SIG-M5 (cell line): ENCODE data around the gene CLSTN2.

Experiments
- DNase-seq: peaks from one replicate; lab custom pipeline; 2025; lab: John Stamatoyannopoulos, UW

Gene CLSTN2

DNA sequence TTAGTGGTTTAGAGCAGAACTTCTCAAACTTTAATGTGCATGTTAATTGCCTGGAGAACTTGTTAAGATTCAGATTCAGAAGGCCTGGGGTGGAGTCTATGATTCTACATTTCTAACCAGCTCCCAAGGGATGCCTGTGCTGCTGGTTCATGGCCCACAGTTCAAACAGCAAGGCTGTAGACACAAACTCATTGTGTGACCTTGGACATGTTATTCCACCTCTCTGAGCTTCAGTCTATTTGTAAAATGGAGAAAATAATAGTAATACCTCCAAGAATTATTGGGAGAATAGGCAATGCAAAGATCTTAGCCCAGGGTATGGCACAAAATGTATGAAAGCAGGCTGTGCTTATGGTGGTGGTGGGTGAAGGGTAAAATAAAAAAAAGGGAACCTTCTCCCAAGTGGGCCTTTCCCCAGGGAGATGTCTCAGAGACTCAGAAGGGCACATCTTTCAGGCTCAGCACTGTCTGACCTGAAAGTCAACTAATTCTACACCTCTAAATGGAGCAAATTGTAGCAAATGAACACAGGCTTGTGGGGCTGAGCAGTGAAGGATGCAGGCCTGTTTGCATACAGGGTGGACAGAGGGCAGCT, 566.9 kb downstream of the CLSTN2 start:
- DNase-seq = no peak

DNA sequence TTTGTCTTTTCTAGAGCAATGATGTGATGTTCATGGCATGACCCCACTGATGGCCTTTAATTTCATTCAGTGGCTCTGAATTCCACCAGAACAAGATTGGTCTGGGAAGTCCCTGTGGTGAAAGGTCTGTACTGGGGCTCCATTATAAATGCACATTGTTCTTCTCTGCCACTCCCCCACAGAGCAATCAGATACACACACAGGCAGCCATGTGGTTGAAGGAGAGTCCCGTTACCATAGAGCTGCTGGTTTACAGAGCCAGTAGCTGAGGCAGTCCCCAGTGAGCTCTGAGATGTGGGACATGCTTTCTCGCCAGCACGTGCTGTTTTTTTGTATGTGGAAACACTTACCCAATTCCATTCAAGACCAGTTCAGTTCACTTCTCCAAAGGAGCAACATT, 570.2 kb downstream of the CLSTN2 start:
- DNase-seq = no peak

DNA sequence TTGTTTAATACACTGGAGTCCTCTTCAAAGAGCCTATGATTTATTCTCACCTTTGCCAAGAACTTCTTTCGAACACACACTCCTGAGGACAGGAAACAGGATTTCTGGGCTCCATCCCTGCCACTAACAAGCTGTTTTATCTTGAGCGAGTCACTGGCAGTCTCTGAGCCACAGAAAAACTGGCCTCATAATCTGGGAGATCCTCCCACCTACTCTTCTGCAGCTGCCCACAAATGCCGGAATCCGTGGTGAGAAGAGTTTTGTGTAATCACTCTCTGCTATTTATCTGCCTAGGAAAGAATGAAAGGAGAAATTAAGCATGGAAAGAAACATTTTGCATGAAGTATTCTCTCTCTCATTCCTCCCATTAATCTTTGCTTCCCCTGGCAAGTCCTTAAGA, 570.9 kb downstream of the CLSTN2 start:
- DNase-seq = no peak

DNA sequence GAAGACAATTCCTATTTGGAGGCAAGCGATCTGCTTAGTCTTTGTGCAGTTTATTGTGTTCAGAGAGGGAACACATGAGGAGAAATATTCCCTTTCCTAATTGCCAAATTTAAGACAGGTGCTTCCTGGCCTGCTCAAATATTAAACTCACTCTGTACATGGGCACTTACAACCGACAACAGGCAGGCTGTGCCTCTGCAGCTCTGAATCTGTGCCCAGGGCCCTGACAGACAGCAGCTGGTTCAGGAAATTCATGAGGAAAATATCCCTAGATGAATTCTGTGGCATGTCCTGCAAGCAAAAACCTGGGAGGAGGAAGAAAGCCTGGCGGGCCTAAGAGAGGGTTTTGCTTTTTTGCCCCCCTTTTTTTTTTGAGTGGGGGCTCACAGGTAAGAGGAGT, 573.6 kb downstream of the CLSTN2 start:
- no peak for DNase-seq

DNA sequence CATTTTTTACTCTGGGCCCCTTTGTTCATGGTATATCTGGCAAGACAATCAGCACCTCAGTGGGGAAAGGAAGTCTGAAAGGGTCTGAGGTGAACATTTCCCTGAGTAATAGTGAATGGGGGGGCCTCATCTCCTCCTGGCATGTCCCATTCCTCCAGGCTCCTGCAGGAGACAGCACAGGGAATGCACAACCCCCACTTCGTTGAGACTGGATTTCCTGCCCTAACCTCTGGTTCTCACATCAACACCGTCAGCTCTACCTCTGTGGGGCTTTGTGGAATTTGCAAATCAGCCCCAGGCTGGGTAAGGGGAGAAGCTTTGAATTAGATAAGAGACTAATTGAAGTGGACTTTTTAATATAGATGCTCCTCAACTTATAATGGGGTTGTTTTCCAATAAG, 574.5 kb downstream of the CLSTN2 start:
- no peak for DNase-seq

DNA sequence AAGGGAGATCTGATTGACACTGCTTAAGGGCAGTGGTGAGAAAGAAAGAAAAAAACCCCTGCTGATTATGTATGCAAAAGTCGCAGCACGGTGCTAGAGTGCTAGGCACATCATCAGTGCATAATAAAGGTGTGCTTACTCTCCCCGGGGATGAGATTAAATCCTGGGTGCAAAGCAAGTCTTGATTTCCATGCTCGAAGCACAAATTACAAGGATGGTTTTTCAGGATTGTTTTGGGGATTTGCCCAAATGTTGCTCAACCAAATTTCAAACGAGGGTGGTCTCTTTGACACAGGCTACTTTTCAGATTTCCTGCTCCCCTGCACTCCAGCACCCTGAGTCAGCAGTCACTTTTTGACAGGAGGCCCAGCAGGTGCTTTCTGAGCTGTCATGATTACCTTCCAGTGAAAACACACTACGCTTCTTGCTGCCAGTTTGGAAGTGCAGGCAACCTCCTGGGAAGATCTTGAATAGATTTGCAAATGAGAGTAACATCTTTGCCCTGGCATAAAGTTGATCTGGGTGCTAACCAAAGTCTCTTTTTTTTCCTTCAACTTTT, 575.4 kb downstream of the CLSTN2 start:
- no peak for DNase-seq

DNA sequence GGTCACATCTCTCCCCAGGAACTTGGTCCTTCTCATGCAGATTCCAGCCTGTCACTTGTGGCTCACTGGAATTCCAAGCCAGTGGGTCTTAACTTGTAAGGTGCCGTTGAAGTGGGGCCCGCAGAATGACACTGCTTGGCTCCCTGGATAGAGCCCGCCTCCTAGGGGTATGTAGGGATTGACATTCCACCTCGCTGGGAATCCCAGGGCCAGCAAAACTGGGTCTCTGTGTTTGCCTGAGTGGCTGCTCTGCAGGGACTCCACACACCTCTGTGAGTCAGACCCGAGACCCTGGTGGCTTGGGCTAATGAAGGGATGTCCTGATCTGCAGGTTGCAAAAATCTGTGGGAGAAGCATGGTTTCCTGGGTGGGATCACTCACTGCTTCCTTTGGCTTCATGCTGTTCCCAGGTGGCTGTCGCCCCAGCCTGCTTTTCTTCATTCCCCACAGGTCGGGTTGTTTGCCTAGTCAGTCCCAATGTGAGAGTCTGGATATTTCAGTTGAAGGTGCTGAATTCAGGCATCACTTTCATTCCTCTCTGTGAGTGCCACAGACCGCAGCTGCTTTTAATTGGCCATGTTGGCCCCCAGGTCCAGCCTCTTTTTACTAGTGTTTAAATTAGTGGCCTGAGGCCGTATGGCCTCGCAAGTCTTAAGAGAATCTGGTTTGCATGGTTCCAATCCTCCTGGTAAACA, 586.9 kb downstream of the CLSTN2 start:
- DNase-seq = no peak

DNA sequence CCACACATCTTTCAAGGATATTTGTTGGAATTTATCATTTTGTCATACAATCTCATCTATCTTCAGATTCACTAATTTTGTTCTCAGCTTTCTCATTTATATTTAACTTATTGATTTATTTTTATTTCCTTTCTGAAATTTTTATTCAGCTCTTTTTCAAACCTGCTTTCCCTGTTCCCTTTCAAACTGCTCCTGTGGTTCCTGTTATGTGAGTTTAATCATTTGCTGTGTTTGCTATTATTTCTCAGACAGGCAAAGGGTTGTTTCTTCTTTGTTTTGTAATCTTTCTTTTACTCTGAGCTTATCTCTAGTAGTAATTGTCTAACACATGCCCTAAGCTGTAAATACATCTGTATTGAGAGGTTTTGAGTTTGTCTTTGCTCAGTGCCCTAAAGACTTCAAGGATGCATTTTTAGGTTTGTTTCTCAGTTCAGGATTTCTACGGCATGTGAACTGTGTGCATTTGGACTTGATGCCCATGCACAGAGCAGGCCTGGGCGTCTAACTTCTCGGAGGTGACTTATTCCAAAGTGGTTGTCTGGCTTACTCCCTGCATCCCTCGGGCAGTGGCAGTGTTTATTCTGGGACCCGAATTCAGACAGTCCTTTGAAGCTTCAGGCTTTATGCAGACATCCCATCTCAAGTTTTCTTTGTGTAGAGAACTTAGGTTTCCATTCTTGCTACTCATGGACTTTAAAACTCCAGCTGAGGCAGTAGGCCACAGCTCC, 587.8 kb downstream of the CLSTN2 start:
- DNase-seq = no peak

DNA sequence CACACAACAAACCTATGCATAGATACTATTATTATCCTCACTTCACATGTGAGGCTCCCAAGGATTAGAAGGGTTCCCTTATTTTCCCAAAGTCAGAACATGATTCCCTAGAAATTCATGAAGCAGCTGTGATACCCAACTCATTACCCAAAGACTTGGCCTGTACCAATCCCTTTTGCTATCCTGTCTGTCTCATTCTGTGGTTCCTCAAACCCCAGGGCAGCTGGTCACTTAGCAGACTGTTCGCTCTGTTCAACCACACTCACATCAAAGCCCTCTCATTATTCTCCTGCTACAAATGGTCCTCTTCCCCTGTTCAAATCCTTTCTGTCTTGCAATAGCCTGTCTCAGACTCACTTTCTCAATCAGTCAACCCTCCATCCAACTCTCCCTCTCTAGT, 588.6 kb downstream of the CLSTN2 start:
- no peak for DNase-seq

DNA sequence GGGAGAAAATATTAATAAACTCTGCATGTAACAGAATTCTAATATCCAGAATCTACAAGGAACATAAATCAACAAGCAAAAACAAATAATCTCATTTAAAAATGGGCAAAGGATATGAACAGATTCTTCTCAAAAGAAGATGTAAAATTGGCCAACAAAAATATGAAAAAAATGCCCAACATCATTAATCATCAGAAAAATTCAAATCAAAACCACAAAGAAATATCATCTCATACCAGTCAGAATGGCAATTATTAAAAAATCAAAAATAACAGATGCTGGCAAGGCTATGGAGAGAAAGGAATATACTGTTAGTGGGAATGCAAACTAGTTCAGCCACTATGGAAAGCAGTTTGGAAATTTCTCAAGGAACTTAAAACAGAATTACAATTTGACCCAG, 592.2 kb downstream of the CLSTN2 start:
- DNase-seq = no peak

DNA sequence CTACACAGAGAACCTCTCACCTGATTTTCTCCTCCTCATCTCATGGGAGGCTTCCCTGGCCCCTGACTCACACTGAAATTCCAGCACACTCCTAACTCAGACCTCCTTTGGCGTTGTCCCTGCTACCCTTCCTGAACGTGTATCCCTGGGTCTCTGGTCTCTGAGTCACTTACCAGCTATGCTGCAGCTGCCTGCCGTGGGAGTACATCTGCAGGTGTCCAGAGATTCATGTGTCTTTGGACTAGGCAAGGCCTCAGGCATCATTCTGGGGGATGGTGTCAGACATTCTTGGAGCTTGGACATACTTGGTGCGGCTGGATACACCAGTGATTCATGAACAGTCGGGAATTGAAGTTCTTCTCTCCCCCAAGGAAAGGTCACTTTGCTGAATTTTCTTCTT, 594.1 kb downstream of the CLSTN2 start:
- no peak for DNase-seq

DNA sequence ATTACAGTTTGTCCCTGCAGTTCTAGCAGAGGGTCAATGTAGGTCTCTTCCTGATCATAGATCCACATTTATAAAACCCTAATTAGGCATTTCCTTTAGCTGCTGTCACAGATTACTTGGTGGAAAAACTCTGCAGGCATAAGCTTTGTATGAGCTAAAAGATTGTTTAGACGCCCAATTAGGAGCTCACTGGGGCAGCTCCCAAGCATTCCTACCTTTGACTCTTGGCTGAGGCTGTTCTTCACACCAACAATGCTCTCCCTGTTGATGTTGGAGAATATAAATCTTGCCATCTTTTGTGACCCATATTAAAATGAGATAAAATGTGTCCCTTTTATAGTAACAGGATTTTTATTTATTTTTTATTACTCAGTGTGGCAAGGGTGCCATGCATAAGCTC, 594.6 kb downstream of the CLSTN2 start:
- no peak for DNase-seq

DNA sequence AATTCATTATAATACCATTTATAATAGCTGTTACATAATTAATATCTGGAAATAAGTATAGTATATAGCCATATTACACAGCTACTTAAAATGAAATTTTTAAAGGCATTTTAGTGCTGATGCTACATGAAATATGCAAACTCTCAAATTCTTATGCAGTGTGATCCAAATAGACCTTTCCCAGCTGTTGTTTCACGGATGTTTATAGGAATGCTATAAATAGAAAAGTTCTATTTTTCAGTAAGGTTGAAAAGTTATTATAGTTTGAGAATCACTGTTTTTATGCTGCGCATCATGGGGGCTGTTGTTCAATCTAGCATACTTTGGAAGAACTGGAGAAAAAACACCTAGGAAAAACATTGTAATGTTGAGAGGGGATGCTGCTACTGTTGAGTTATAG, 595.1 kb downstream of the CLSTN2 start:
- no peak for DNase-seq

DNA sequence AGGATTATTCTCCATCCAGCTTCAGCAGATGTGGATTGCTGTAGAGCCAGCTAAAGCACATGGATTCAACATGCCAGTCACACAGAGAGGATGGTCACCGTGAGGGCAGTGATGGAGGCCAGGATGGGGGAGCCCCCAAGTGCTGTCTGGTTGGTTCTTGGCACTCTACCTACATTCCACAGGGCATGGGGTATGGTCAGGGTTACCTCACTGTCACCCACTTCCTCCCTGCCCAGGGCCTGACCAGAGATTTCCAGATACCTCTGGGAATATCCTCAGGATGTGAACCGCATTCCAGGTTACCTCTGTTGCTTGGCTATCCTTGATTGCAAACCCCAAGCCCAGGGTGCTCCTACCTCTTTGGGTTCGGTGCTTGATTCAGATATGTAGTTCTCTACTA, 595.6 kb downstream of the CLSTN2 start:
- DNase-seq = no peak

DNA sequence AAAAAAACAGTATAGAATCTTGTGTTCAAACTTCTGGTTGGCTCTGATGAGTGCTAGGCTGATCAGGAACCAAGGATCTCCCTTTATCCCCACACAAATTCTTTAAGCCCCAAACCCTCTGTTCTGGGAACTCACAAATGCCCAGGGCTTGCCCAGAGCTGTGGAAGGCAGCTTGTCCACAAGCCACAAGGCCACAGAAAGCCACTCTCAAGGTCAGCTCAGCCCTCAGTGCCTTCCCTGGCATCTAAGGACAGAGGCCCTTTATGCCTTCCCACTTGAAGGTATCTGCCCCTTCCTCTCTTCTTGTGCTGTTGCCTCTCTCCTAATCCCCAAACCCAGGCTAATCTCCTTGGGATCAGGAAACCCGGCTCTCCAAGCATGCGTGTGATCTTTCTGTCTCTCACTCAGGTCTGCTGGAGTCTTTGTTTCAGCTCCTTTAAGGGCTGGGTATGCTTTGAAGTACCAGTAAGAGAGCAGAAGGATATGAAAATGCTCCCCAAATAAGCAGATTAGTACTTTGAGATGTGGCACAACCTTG, 597.9 kb downstream of the CLSTN2 start:
- no peak for DNase-seq

DNA sequence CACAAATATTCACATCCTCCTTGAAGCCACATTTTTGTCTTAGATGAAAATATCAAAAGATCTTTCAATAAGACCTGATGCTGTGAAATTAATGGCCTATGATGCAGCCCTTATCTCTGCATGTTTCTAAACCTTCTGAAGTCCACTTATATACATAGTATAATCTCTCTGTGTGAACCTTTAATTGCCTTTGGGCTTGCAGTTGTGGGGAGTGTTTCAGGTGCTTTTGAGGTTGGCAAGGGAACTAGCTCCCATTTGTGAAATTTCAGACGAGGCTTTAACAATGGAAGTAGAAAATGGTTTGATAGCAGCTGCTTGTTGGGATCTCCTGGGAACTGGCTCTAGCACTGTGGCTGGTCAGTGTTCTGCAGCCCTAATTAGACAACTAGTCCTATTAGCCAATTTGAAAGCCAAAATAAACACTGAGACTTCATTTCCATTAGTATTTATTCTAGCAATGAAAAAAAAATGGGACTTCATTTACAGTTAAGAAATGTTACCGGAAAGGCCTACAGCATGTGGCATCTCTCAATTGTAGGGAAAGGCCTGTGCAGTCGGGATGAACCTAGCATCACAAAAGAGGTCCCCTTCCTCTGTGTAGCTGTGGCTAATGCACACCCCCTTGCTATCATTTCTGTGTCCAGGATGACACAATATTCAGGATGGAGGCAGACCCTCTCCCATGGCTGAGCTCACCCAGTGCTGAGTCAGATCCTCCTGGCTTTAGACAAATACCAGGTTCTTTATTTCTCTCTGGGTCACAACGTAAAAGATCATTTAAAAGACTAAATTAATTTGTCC, 602.1 kb downstream of the CLSTN2 start:
- no peak for DNase-seq

DNA sequence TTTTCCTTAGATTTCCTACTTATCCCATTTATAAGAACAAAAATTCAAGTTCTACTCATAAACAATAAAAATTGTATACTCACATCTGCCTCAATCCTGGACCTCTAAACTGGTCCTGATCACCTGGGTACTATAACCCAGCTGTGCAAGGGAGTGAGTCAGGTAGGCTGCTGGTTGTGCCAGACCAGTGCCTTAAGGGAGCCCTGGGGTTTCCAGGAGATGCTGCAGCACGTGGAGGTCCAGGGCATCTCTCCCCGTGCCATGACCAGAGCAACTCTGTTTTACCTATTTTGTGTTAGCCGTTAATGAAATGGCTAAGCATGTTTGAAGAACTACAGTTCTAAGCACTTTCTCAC, 602.7 kb downstream of the CLSTN2 start:
- no peak for DNase-seq

DNA sequence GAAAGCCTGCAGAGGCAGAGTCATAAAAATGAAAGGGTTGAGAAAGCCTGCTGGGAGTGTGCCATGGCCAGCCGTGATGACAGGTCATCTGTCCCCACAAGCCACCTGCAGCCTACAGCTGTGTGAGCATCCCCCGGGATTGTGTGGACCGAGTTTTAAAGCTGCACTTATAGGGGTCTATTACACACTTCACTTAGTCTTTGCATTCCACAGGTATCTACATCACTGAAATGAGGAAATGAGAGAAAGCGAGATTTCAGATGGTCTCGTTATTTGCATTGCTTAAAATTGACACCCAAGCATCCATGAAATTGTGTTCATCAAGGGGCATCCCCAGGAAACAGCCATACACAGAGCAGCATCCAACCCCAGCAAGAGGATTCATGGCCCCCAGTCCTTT, 605.3 kb downstream of the CLSTN2 start:
- DNase-seq = no peak

DNA sequence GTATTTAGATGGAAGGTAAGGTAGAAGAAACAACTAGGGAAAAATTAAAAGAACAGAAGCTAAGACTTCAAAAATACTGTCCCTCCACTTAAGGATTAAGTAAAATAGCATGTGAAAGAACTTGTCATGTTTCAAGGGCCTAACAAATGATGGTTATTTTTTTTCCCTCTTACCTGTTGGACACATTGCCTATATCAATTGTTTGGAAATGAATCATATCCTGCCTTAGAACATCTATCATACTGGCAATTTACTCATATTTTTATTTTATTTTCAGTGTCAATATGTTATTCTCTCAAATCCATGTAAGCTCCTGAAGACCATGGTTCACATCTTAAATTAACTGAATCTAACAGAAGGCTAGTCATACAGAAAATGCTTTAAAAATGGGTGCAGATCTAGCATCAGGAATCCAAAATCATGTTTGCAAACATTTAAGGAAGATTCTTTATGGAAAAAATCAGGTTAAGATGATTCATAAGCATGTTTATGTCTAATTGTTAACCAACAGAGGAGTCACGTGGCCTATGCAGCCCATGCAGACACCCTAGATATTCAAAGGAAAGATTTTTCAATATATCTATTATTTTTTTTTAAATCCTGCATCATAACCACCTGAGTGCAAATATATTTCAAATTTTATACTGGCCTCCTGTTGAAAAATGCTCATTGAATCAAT, 607.1 kb downstream of the CLSTN2 start:
- DNase-seq = no peak

DNA sequence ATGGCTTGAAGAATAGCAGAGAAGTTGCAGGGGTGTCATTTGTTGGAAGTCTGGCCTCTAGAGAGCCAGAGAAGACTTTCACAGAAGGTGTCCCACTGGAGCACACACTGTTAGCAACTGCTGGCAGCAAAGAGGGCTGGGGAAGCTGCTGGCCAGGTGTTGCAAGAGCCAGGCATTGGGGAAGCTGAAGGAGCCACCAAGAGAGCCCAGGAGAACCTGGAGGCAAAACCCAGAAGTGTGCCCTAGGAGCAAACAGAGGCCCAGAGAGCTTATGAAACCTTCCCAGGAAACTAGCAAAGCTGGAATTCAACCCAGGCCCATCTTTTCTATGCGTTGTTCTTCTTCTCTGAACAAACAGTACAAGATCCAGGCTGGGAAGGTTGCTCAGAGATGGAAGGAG, 610.2 kb downstream of the CLSTN2 start:
- DNase-seq = no peak

DNA sequence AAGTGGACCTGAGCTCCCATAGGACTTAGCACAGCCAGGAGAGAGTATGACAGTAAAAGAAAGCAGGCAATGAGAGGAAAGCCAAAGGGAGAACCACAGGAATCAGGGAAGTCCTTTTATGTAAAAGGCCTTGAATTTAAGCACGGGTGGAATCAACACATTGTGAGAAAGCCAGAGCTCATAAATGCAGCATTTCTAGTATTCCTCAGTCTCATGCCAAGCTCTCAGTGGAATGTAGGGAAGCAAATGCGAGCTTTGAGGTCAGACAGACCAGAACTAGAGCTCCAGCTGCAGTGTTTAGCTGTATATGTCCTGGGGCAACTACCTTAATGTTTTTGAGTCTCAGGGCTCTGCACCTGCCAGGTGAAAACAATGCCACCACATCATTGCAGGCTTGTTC, 610.8 kb downstream of the CLSTN2 start:
- no peak for DNase-seq

DNA sequence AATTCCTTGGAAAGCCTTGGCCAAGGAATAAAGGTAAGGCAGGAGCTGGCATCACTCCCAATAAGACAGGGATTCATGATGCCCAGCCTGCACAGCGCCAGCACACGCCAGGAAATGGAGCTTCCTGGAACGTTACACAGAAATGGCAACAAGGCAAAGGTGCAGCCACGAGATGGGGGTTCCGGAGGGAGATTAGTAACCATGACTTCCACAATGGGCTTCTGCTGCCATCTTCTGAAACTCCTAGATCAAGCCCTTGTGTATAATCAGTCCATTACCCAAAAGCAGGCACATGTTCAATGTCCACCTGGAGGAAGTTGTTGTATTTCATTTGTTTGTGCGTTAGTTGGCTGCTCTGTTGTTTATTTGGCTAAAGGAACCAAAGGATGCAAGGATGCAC, 611.7 kb downstream of the CLSTN2 start:
- no peak for DNase-seq
